Duodenal mucosa (tissue), 2 donors: ENCODE measurements around the gene MVB12B.

ENCODE experiments used
- H3K27ac ChIP-seq: one replicate; pipeline ENCODE4 v1.7.0; 2013; ENCODE audit warnings: low read depth, low read length
- H3K27me3 ChIP-seq, 2 donors: one replicate each; pipeline ENCODE4 v1.7.0; 2013; ENCODE audit warnings: low read length in 2 of 2, control low read depth in 1 of 2; ENCODE audit not compliant: insufficient read depth in 2 of 2, control insufficient read depth in 1 of 2
- H3K36me3 ChIP-seq, 2 donors: one replicate each; pipeline ENCODE4 v1.7.0; 2013; ENCODE audit warnings: low read length in 2 of 2, control low read depth in 1 of 2; ENCODE audit not compliant: insufficient read depth in 2 of 2, control insufficient read depth in 1 of 2
- H3K4me1 ChIP-seq, 2 donors: one replicate each; pipeline ENCODE4 v1.7.0; 2013; ENCODE audit warnings: low read length in 2 of 2, control low read depth in 1 of 2; ENCODE audit not compliant: insufficient read depth in 2 of 2, control insufficient read depth in 1 of 2
- H3K4me3 ChIP-seq, 2 donors: one replicate each; pipeline ENCODE4 v1.7.0; 2013; ENCODE audit warnings: low read length in 2 of 2, low read depth in 1 of 2
- H3K9ac ChIP-seq, 2 donors: one replicate each; pipeline ENCODE4 v1.7.0; 2013; ENCODE audit warnings: low read length in 2 of 2, low read depth in 1 of 2
- H3K9me3 ChIP-seq, 2 donors: one replicate each; pipeline ENCODE4 v1.7.0; 2013; ENCODE audit warnings: low read length in 2 of 2, control low read depth in 1 of 2; ENCODE audit not compliant: control insufficient read depth in 1 of 2

Gene MVB12B

DNA sequence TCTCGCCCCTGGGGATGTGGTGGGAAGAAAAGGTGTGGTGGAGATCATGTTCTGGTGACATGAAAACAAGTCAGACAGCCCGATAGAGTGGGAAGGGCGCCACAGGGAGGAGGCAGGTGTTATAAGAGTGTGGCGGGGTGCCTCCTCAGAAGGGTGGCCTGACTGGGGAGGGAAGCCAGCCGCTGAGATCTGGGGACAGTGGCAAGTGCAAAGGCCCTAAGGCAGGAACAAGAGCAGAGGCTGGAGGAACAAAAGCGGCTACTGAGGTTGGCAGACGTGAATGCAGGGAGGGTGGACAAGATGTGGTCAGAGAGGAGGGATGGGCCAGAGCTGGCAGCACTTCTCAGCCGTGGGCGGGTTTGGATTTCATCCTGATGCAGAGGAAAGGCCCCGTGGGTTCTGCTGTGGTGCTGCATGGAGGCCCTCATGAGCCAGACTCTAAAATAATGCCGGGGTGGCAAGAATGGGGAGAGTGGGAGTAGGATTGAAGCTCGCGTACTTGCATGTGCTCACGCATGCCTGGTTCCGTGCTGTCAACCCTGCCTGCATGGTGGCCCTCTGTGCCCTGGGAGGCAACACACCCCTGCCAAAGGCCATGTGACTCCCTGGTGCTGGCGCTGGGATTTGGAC is 89.2 kb downstream of the MVB12B start:
- Histone ChIP-seq H3K27ac (no peak overlapping the region), H3K4me1 (no peaks in the 10 kb centered on the region), H3K9ac (no peak overlapping the region), H3K4me3 (no peak overlapping the region), H3K9me3 (no peaks in the 10 kb centered on the region), H3K36me3 (no peaks in the 10 kb centered on the region), H3K27me3 (no peaks in the 10 kb centered on the region)

DNA sequence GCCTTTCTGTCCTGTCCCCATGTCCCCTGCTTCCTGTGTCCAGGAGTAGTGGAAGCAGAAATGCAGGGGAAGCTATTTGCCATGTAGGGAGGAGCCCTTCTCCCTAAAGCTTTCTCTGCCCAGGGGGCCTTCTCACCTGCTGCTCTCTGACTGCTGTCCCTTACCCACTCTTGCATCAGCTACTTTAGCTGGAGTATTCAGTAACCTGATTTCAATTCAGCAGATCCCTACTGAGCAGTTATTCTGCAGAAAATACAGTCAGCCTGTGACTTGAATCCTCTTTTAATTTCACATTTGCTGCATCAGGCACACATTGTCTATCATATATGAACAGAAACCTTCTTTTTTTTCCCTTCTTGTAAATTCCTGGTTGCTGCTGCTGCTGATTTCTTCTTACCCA is 90.4 kb downstream of the MVB12B start:
- Histone ChIP-seq H3K36me3 (peaks cover 0 to under 1% of the 10 kb centered on the region in 2 donors), H3K27me3 (no peaks in the 10 kb centered on the region), H3K27ac (no peak overlapping the region), H3K4me3 (no peak overlapping the region), H3K4me1 (no peaks in the 10 kb centered on the region), H3K9ac (no peak overlapping the region), H3K9me3 (no peaks in the 10 kb centered on the region)

GRCh38 chr9:126417684-126418083 is 91.1 kb downstream of the MVB12B start:
- H3K27ac ChIP-seq: no peak overlapping the region
- no peak overlapping the region for H3K4me3 ChIP-seq

GRCh38 chr9:126418608-126419007 is 92.0 kb downstream of the MVB12B start:
- H3K4me1 ChIP-seq: no peaks in the 10 kb centered on the region
- H3K27me3 ChIP-seq: no peaks in the 10 kb centered on the region

More at GRCh38 chr9:126417684-126418083, 91.1 kb downstream of the MVB12B start:
- no peaks in the 10 kb centered on the region for H3K27me3 ChIP-seq
- no peaks in the 10 kb centered on the region for H3K9me3 ChIP-seq
- no peak overlapping the region for H3K9ac ChIP-seq
- no peaks in the 10 kb centered on the region for H3K4me1 ChIP-seq
- peaks cover 0 to 5% of the 10 kb centered on the region in 2 donors for H3K36me3 ChIP-seq

GRCh38 chr9:126419475-126419874 is 92.8 kb downstream of the MVB12B start:
- peaks cover 0 to 5% of the 10 kb centered on the region in 2 donors for H3K36me3 ChIP-seq
- H3K4me3 ChIP-seq: no peak overlapping the region
- no peaks in the 10 kb centered on the region for H3K4me1 ChIP-seq
- no peaks in the 10 kb centered on the region for H3K27me3 ChIP-seq
- no peaks in the 10 kb centered on the region for H3K9me3 ChIP-seq
- H3K9ac ChIP-seq: no peak overlapping the region
- no peak overlapping the region for H3K27ac ChIP-seq

More at GRCh38 chr9:126418608-126419007, 92.0 kb downstream of the MVB12B start:
- peaks cover 0 to 5% of the 10 kb centered on the region in 2 donors for H3K36me3 ChIP-seq
- no peak overlapping the region for H3K9ac ChIP-seq
- no peak overlapping the region for H3K27ac ChIP-seq
- H3K4me3 ChIP-seq: no peak overlapping the region
- no peaks in the 10 kb centered on the region for H3K9me3 ChIP-seq

DNA sequence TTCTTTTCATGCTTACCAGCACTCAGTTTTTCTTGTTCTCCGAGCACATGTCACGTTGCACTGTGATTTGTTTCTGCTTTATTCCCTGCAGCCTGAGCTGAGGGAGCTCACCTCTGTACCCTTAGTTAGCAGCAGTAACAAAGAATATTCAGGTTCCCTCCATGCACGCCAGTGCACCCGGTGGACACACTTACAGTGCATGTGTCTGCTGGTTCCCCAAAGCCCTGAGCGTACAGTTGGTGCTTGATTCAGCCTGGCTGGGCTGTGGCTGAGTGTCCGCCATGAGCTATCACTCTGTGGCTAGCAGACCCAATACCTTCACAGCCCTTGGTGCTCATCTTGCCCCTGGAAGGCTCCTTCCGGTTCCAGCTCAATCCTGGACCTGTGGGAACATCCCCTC is 93.5 kb downstream of the MVB12B start:
- Histone ChIP-seq H3K9me3 (no peaks in the 10 kb centered on the region), H3K27ac (no peak overlapping the region), H3K4me3 (no peak overlapping the region), H3K27me3 (no peaks in the 10 kb centered on the region), H3K4me1 (no peaks in the 10 kb centered on the region), H3K9ac (no peak overlapping the region), H3K36me3 (peaks cover 0 to 5% of the 10 kb centered on the region in 2 donors)

GRCh38 chr9:126420643-126421564 is 94.3 kb downstream of the MVB12B start:
- H3K27ac ChIP-seq: no peak overlapping the region
- H3K4me1 ChIP-seq: no peaks in the 10 kb centered on the region
- no peaks in the 10 kb centered on the region for H3K27me3 ChIP-seq
- no peak overlapping the region for H3K9ac ChIP-seq
- H3K4me3 ChIP-seq: no peak overlapping the region
- H3K9me3 ChIP-seq: no peaks in the 10 kb centered on the region
- peaks cover 0 to 5% of the 10 kb centered on the region in 2 donors for H3K36me3 ChIP-seq

GRCh38 chr9:126421567-126422428 is 95.2 kb downstream of the MVB12B start:
- Histone ChIP-seq H3K27ac (no peak overlapping the region), H3K4me3 (no peak overlapping the region), H3K9me3 (no peaks in the 10 kb centered on the region), H3K9ac (no peak overlapping the region), H3K4me1 (no peaks in the 10 kb centered on the region), H3K36me3 (peaks cover 0 to 5% of the 10 kb centered on the region in 2 donors), H3K27me3 (no peaks in the 10 kb centered on the region)

DNA sequence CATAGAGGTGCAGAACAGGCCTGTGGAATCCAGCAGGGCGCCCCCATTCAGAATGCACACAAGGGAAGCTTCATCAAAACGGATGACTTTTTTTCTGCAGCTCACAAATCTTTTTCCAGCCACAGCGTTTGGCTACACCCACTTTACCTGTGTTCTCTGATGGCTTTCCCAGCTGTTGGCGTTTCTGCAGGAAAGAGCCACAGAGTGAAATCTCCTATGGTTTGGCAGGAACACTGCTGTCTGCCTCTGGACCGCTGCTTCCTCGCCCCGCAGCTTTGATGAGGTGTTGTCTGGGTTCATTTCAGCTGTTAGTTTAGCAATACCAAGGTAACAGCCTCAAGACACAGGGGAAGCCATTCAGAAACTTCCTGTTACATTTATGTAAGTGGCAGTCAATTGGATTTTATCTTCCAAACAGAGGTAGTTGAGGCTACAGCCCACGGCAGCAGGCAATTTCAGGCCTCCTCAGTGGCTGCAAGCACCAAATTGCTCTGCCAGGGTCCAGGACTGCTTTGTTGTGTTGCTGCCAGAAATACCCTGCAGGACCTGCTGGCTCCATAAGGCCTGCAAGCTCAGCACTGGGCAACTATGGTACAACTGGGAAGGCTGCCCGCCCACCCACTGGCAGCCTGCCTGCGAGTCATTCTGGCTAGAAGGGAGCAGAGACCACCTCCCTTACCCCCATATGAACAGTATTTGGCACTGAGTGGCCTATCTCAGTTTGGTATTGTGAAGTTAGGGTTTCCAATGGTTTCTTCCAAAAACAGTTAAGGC is 96.7 kb downstream of the MVB12B start:
- Histone ChIP-seq H3K27ac (no peak overlapping the region), H3K27me3 (no peaks in the 10 kb centered on the region), H3K9me3 (no peaks in the 10 kb centered on the region), H3K4me3 (no peak overlapping the region), H3K4me1 (no peaks in the 10 kb centered on the region), H3K36me3 (peaks cover 0 to 5% of the 10 kb centered on the region in 2 donors), H3K9ac (no peak overlapping the region)
